ENCODE data around the gene CDC42EP1.
A peak's percentile ranks its signal among the peaks of the same experiment; 100 is the strongest.

The CDC42EP1 gene

GRCh38 chr22:37561212-37562048 is 1.1 kb downstream of the CDC42EP1 start:
- DNase-seq, result peak; percentile 79

DNA sequence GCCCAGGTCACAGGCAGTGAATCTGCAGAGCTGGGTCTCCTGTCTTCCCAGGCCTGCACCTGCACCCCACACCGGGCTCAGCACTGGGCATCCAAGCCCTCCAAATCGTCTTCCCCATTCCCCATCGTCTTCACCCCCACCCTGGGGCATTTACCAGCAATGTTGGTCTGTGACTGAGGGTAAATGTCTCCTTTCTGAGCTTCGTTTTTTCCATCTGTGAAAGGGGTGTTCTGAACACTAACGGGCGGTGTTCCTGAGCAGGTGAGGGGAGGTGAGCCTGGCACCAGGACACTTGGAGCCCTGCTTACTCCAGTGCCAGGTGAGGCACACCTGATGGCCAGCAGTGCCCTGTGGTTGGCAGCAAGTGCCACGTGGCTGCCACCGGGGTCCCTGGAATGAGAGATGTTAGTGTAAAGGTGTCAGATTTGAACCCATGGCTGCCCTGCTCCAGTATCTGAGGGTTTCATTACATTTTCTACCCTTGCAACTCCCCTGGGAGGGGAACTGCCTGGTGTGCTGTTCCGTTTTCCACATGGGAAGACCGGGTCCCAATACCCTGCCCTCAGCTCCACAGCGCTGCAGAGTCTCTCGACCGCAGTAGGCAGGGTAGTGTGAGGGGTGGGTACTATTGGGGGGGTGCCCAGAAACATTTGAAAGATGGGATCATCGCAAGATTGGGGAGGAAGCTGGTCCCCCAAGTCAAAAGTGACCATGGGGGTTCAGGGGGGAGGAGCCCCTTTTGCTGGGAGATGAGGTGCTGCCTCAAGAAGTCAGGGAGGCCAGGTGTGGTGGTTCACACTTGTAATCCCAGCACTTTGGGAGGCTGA is 2.0 kb downstream of the CDC42EP1 start:
- no peak for DNase-seq

DNA sequence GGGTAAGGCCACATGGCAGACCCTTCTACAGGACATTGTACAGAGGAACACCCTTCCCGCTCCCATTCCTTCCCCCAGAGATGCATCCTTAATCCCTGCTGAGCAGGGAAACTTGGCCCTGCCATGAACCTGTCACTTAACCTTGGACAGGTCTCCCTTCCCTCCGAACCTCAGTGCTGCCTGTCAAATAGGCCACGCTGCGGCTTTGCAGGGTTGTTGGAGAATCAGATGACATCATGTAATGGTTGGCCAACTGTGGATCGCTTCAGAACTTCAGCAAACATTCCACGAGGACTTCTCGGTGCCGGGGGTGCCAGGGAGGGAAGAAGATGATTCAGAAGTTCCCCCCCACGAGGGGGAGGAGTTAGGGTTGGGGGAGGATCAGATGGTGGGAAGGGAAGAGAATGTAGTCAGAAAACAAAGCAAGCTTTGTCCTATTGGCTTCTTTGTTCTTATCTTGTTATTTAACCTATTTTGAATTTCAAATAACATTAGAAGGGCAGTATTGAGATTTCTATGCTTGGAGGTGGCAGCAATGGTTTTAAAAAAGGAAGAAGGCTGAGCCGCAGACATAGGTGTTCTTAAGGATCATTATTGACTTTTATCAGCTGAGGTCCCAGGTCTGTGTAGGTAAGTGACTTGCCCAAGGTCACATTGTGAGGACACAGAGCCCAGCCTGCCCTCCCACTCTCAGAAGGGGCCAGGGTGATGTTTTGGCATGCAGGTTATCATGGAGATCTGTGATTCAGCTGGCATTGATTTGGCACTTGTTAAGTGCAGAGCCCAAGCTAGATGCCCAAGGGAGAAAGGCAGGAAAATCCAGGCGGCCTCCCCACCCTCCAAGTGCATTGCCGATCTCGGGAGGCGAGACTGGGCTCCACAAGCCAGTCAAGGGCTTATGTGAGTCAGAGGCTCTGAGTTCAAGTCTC is 3.1 kb downstream of the CDC42EP1 start:
- no peak for DNase-seq

DNA sequence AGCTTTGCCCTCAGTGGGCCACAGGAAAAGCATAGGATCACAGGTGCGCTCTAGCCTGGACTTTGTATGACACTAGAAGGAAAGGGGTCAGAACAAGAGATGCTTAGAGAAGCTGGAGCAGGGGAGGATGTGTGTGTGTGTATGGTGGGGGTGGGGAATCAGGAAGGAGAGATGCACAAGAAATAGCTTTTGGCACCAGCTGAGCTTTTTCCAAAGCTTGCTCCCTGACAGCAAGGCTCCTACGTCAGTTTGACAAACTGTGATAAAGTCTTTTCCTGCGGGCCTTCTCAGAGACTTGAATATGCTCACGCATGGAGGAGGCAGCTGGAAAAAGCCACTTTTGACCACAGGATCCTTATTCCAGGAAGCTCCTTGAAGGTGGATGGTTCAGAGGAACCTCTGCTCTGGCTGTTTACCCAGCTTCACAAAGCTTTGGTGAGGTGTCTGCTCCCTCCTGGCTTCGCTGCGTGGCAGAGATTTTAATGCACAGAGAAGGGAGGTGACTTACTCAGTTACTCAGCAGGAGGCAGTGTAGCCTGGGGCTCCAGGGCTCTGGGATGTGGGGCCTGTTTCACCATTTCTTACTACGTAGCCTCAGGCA is 3.9 kb downstream of the CDC42EP1 start:
- DNase-seq, result no peak

GRCh38 chr22:37565830-37566229 is 5.5 kb downstream of the CDC42EP1 start:
- DNase-seq, result no peak

GRCh38 chr22:37566329-37566837 is 6.1 kb downstream of the CDC42EP1 start:
- DNase-seq, result peak; percentile 33

- peak; percentile 94 for DNase-seq
These were observed 6.9 kb downstream of the CDC42EP1 start for GRCh38 chr22:37566903-37567798.

DNA sequence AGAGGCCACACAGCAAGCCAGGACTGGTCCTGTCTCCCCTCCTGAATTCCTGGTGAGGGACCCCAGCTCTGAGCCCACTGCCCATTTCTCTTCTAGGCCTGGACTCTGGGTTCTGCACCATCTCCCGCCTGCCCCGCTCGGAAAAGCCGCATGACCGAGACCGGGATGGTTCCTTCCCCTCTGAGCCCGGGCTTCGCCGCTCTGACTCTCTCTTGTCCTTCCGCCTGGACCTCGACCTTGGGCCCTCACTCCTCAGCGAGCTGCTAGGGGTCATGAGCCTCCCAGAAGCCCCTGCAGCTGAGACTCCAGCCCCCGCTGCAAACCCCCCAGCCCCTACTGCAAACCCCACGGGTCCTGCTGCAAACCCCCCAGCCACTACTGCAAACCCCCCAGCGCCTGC is 7.7 kb downstream of the CDC42EP1 start:
- DNase-seq, result no peak

GRCh38 chr22:37568448-37569008 is 8.2 kb downstream of the CDC42EP1 start:
- no peak for DNase-seq

GRCh38 chr22:37569009-37569920 is 9.0 kb downstream of the CDC42EP1 start:
- DNase-seq, result no peak

- DNase-seq, result no peak
These were observed 9.8 kb downstream of the CDC42EP1 start for GRCh38 chr22:37569921-37570660.

- no peak for DNase-seq
These were observed 10.3 kb downstream of the CDC42EP1 start for GRCh38 chr22:37570661-37570976.

DNA sequence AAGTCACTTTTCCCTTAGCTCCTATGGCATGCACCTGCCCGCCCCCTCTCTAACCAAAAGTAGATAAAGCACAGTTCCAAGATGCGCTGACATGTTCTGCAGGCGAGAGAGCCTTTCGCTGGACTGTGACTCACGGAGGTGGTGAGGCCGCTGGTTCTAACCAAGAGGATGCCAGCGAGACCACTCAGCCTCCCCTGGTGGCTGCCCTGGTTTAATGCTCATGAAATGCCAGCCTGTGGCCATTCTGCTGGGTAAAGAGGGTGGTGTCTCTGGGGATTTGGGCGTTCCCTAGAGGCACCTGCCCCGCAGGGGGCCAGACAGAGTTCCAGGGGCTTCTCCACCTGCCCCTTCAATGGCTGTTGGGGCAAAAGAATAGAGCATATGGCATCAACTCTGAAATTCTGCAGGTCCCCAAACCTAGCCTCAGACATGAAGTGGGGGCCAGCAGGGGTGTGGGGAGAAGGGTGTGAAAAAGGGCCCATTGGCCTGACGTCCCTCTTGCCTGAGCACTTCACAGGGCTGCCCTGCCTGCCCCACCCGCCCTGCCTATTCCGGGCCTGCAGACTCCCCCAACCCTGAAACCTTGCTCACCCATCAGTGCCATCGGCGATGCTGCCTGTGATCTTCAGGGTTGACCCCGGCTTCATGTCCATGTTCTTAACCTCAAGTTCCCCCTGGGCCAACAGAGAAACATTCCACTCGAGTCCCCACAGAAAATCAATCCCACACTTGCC is 11.1 kb downstream of the CDC42EP1 start:
- no peak for DNase-seq

- no peak for DNase-seq
These were observed 11.7 kb downstream of the CDC42EP1 start for GRCh38 chr22:37571992-37572373.

GRCh38 chr22:37575490-37576003 is 15.3 kb downstream of the CDC42EP1 start:
- no peak for DNase-seq

DNA sequence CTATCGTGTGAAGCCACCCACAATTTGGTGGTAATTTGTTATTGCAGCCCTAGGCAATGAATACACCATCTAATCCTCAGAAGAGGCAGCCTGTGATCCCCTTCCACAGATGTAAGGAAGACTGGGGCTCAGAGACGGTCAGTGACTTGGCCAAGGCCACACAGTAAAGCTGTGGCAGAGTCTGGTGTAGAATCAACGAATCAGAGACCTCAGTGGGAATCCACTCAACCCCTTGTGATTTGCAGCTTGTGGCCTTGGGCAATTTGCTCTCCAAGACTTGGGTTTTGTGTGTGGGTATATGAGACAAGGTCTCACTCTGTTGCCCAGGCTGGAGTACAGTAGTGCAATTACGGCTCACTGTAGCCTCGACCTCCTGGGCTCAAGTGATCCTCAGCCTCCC is 17.7 kb downstream of the CDC42EP1 start:
- no peak for DNase-seq

GRCh38 chr22:37581504-37581903 is 21.2 kb downstream of the CDC42EP1 start:
- no peak for DNase-seq

DNA sequence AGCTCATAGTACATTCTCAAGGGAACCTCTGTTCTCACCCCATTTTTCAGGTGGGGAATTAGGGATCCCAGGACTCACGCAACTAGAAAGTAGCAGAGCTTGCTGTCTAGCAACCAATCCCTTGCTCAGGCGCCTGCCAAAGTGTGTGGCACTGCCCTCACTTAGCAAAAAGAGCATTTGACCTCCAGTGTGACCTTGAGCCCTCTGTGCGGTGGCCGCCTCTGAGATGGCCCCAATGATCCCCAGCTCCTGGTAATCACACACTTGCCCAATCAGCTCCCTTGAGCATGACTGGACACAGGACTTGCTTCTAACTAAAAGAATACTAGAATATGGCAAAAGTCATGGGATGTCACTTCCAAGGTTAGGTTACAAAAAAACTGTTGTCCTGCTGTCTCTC is 22.2 kb downstream of the CDC42EP1 start:
- DNase-seq, result no peak
